Thyroid gland (tissue), 4 donors: ENCODE results near the gene SYNPO. TPM values are rescaled to one million over a fixed set of nuclear protein-coding genes. Genes with fewer than 3 reads are reported as not detected.
A peak's percentile ranks its signal among the peaks of the same experiment; 100 is the strongest.

ENCODE experiments used
- DNase-seq, 2 donors: peaks; one replicate each; pipeline ENCODE4 v3.0.0-alpha.2; 2019
- H3K27ac ChIP-seq, 3 donors: fragments of 200-600 bp; sonication (generic); 1 replicate in 2 of 3; 2 replicates in 1 of 3; pipeline ENCODE4 v1.5.1; 2016 to 2019; ENCODE audit warnings: mild to moderate bottlenecking in 1 of 3, moderate library complexity in 1 of 3
- H3K27me3 ChIP-seq: fragments of 200-600 bp; sonication (generic); one replicate; pipeline ENCODE4 v1.5.1; 2019
- H3K36me3 ChIP-seq, 2 donors: fragments of 200-600 bp; sonication (generic); one replicate each; pipeline ENCODE4 v1.5.1; 2016 to 2019
- H3K4me1 ChIP-seq, 2 donors: fragments of 200-600 bp; sonication (generic); one replicate each; pipeline ENCODE4 v1.5.1; 2017 to 2019
- H3K4me3 ChIP-seq, 3 donors: fragments of 200-600 bp; sonication (generic); replicated peaks in 1 of 3; 1 replicate in 2 of 3; 2 replicates in 1 of 3; pipeline ENCODE4 v1.5.1; 2016; ENCODE audit warnings: mild to moderate bottlenecking in 1 of 3
- H3K9me3 ChIP-seq: fragments of 200-600 bp; sonication (generic); one replicate; pipeline ENCODE4 v1.5.1; 2017
- CTCF ChIP-seq, 6 experiments: fragments of 200-600 bp in 3 of 6; fragments of 450-650 bp in 3 of 6; sonication (generic) in 3 of 6; IDR thresholded peaks; one replicate each; pipeline ENCODE4 v1.5.1; 2016 to 2019; ENCODE audit warnings: antibody characterized with exemption in 6 of 6, mild to moderate bottlenecking in 2 of 6, inconsistent platforms in 1 of 6, moderate library complexity in 1 of 6
- POLR2A ChIP-seq, 2 donors: fragments of 450-650 bp; IDR thresholded peaks; one replicate each; pipeline ENCODE4 v1.6.1; 2017; ENCODE audit warnings: antibody characterized with exemption in 2 of 2, mild to moderate bottlenecking in 2 of 2, moderate library complexity in 1 of 2
- WGBS, 2 donors: methylation state at CpG; one replicate each; pipeline ENCODE4 v1.1.5; 2017; 5-methylcytosine and 5-hydroxymethylcytosine counted together
- intact Hi-C: fragments of 100-400 bp; cut with DNase I; formaldehyde crosslinking; loops from one replicate; pipeline ENCODE4 v1.15.1; 2023
- total RNA-seq, 4 donors: library from RNA; depleted of rRNA; stranded (reverse); fragments of >200 nt; gene quantifications; one replicate each; pipeline ENCODE4 v1.2.3, GENCODE V29; 2016

The SYNPO gene
- total RNA-seq, 4 donors from 2014 or later = 8.8 to 19.3 (median 14.1) TPM

- Histone ChIP-seq H3K4me1 (peaks cover 14 to 18% of the 10 kb centered on the region in 2 donors), H3K9me3 (no peaks in the 10 kb centered on the region), H3K27ac (peak overlapping the region in 2 of 3 donors; percentile 93 to 97), H3K27me3 (no peaks in the 10 kb centered on the region), H3K36me3 (peaks cover 28 to 36% of the 10 kb centered on the region in 2 donors), H3K4me3 (peak overlapping the region; percentile 85 to 98 (median 93))
- DNase-seq = no peak
- 2 to 3% methylated on average over 15 of the region's 15 CpGs for WGBS, 2 donors
- TF ChIP-seq POLR2A (IDR thresholded peaks at IDR 0.05) (no peak), CTCF (IDR thresholded peaks at IDR 0.05) (no peak)
- intact Hi-C loops = loop anchor here (5.0 kb wide), 1 partner anchor 82 kb away; no protein-coding TSS in a partner anchor
Measured at GRCh38 chr5:150700246-150700593, 59.8 kb downstream of the SYNPO start.

- peak within 1 kb of the TSS; percentile 85 to 97 (median 93) for H3K27ac ChIP-seq
- no peaks in the 10 kb centered on the region for H3K9me3 ChIP-seq
- H3K4me1 ChIP-seq = peaks cover 14 to 18% of the 10 kb centered on the region in 2 donors
- peaks cover 23 to 30% of the 10 kb centered on the region in 2 donors for H3K36me3 ChIP-seq
- intact Hi-C loops = loop anchor here (5.0 kb wide), 1 partner anchor 82 kb away; no protein-coding TSS in a partner anchor
- H3K27me3 ChIP-seq = no peaks in the 10 kb centered on the region
- TF ChIP-seq POLR2A (IDR thresholded peaks at IDR 0.05) = peak in 1 of 2 donors; percentile 75
- peak; percentile 10 to 60 (median 40) for TF ChIP-seq CTCF (IDR thresholded peaks at IDR 0.05)
- WGBS, 2 donors = 1% methylated on average over 35 to 58 of the region's 59 CpGs
- peak; percentile 93 to 95 for DNase-seq
- peak within 1 kb of the TSS; percentile 85 to 98 (median 93) for H3K4me3 ChIP-seq
Measured at GRCh38 chr5:150700594-150701377, 60.3 kb downstream of the SYNPO start, which contains the start of gene RBM22. RBM22 (minus strand) TSS chr5:150701062; CDS start chr5:150700985, 77 bp downstream.

- peaks cover 12 to 18% of the 10 kb centered on the region in 2 donors for H3K4me1 ChIP-seq
- 84 to 88% methylated on average over 3 of the region's 3 CpGs for WGBS, 2 donors
- intact Hi-C loops = loop anchor here (5.0 kb wide), 1 partner anchor 79 kb away; no protein-coding TSS in a partner anchor
- no peak overlapping the region for H3K4me3 ChIP-seq
- peaks cover 0 to under 1% of the 10 kb centered on the region in 2 donors for H3K36me3 ChIP-seq
- H3K9me3 ChIP-seq = no peaks in the 10 kb centered on the region
- no peak overlapping the region for H3K27ac ChIP-seq
- TF ChIP-seq CTCF (IDR thresholded peaks at IDR 0.05) (no peak), POLR2A (IDR thresholded peaks at IDR 0.05) (no peak)
- no peak for DNase-seq
- H3K27me3 ChIP-seq = no peaks in the 10 kb centered on the region
Measured at GRCh38 chr5:150703762-150704161, 63.3 kb downstream of the SYNPO start.

- H3K36me3 ChIP-seq = peaks cover 16 to 24% of the 10 kb centered on the region in 2 donors
- H3K4me1 ChIP-seq = no peaks in the 10 kb centered on the region
- no peak overlapping the region for H3K27ac ChIP-seq
- no peaks in the 10 kb centered on the region for H3K27me3 ChIP-seq
- 76 to 80% methylated on average over 4 of the region's 4 CpGs for WGBS, 2 donors
- no peak overlapping the region for H3K4me3 ChIP-seq
- intact Hi-C loops = no loop called here
- no peak for DNase-seq
- no peaks in the 10 kb centered on the region for H3K9me3 ChIP-seq
- TF ChIP-seq POLR2A (IDR thresholded peaks at IDR 0.05) (no peak), CTCF (IDR thresholded peaks at IDR 0.05) (no peak)
Measured at GRCh38 chr5:150706776-150707390, 66.4 kb downstream of the SYNPO start.

Other genes starting within 250 kb of the SYNPO start
- 100 to 1,000 TPM; 287 to 675 (median 493) TPM for gene CD74, start 227.8 kb upstream of the SYNPO start, total RNA-seq
- 1,000 to 10,000 TPM; 2,017 to 5,540 (median 2,786) TPM for gene RPS14, start 190.9 kb upstream of the SYNPO start, total RNA-seq
- 100 to 1,000 TPM in 2 of 4 donors, 10 to 100 TPM in 2; 84.9 to 171 (median 113) TPM for gene NDST1, start 132.5 kb upstream of the SYNPO start, total RNA-seq
- gene MYOZ3, start 20.6 kb downstream of the SYNPO start, total RNA-seq = under 1 TPM in 3 of 4 donors, not detected in 1; 0.11 to 0.29 (median 0.13) TPM
- 10 to 100 TPM; 39.1 to 47.2 (median 42.9) TPM for gene RBM22, start 60.4 kb downstream of the SYNPO start, total RNA-seq
- 10 to 100 TPM; 65.4 to 78.5 (median 72.8) TPM for gene DCTN4, start 118.4 kb downstream of the SYNPO start, total RNA-seq
- gene SMIM3, start 138.1 kb downstream of the SYNPO start, total RNA-seq = 10 to 100 TPM; 17.8 to 47.3 (median 24.1) TPM
- gene IRGM, start 205.9 kb downstream of the SYNPO start, total RNA-seq = under 1 TPM in 1 of 4 donors, not detected in 3; 0.67 TPM